ACC112 (cell line): ENCODE data around the gene PRKD1.
"Not testable (repeated sequence)": the region's sequence is repeated elsewhere in the genome, so short reads cannot be mapped to it uniquely, and the experiment has no call there.

Source experiments
- H2AFZ ChIP-seq: fragments of 200-600 bp; sonication (generic); one replicate; pipeline ENCODE4 v1.6.0; 2017; ENCODE audit warnings: antibody characterized with exemption, low read length; ENCODE audit not compliant: unreplicated experiment
- H3K27ac ChIP-seq: fragments of 200-600 bp; sonication (generic); 2 replicates; pipeline ENCODE4 v1.5.1; 2014; ENCODE audit warnings: low read depth, mild to moderate bottlenecking, antibody characterized with exemption, low read length, moderate library complexity
- H3K27me3 ChIP-seq: fragments of 200-600 bp; sonication (generic); 2 replicates; pipeline ENCODE4 v1.6.1; 2014; ENCODE audit warnings: mild to moderate bottlenecking, antibody characterized with exemption, low read length, moderate library complexity, mixed read lengths; ENCODE audit not compliant: insufficient read depth
- H3K36me3 ChIP-seq: fragments of 200-600 bp; sonication (generic); 2 replicates; pipeline ENCODE4 v1.6.1; 2016; ENCODE audit warnings: mild to moderate bottlenecking, antibody characterized with exemption, low read length, moderate library complexity, mixed read lengths; ENCODE audit not compliant: insufficient read depth
- H3K4me1 ChIP-seq: fragments of 200-600 bp; sonication (generic); one replicate; pipeline ENCODE4 v1.6.1; 2016; ENCODE audit warnings: low read length, mixed read lengths; ENCODE audit not compliant: insufficient read depth, unreplicated experiment, control insufficient read depth
- H3K4me3 ChIP-seq: fragments of 200-600 bp; sonication (generic); 2 replicates; pipeline ENCODE4 v1.5.1; 2014; ENCODE audit warnings: mild to moderate bottlenecking, low read depth, low read length
- H3K79me2 ChIP-seq: fragments of 200-600 bp; sonication (generic); one replicate; pipeline ENCODE4 v1.6.0; 2016; ENCODE audit warnings: low read length; ENCODE audit not compliant: control insufficient read depth, unreplicated experiment, insufficient read depth

PRKD1 gene

DNA sequence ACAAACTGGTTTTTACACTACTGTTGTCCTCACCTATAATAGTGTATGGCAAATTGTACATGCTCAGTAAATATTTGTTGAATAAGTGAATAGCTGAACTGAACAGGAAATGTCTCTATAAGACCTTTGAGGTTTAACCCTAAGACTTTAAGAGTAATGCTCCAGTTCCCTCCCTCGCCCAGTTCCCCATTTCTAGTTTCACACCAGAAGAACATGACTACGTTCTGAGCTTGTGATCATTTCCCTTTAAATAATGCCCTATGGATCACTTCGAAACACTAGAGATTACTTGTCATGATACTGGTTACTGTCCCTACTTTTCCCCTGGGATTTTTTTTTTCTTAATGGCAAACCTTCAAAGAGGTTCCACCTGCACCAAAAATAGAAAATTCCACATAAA is 69.3 kb downstream of the PRKD1 start:
- no peak overlapping the region for H3K4me3 ChIP-seq
- H3K27ac ChIP-seq: no peak overlapping the region
- no peaks in the 10 kb centered on the region for H3K27me3 ChIP-seq
- 0 out of 2 replicates have a peak, but pooled peaks cover 3% of the 10 kb centered on the region for H3K36me3 ChIP-seq
- no peak overlapping the region for H2AFZ ChIP-seq
- H3K4me1 ChIP-seq: no peaks in the 10 kb centered on the region
- no peaks in the 10 kb centered on the region for H3K79me2 ChIP-seq

DNA sequence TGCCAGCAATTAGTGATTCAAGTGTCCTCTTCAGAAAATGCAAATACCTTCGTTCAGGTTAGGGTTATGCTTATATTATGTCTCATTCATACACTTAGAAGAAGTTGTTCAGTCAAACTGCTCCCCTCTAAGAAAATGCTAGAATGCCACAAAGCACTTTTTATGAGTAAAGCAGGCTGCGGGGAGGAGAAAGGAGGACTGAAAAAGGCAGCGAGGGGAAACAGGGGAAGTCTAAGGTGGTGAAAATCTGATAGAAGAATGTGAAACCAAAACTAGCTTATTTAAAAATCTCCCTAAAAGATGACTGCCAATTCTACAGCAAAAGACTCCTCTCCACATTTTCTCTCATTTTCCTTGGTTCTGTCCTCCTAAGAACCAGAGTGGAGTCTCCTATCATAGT is 70.1 kb downstream of the PRKD1 start:
- no peak overlapping the region for H2AFZ ChIP-seq
- H3K27me3 ChIP-seq: no peaks in the 10 kb centered on the region
- no peaks in the 10 kb centered on the region for H3K4me1 ChIP-seq
- no peak overlapping the region for H3K4me3 ChIP-seq
- H3K27ac ChIP-seq: no peak overlapping the region
- 0 out of 2 replicates have a peak, but pooled peaks cover 3% of the 10 kb centered on the region for H3K36me3 ChIP-seq
- H3K79me2 ChIP-seq: no peaks in the 10 kb centered on the region

DNA sequence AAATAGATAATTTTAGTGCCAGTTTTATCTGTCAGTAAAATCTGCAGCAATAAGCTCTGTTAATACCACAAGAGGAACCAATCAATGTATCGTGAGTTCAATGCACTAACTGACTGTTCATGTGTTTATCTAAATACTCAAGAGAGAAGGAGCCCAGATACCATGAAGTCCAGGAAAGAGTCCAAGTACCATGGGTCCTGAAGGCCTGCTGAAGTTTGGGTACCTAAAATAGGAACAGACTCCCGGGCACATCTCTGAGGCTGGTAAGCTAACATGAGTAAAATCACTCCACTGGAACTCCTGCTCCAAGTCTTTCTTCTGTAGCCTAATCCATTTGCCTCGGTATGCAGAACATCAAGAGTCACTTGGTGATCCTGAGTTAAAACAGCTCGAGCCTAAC is 71.1 kb downstream of the PRKD1 start:
- Histone ChIP-seq H3K4me1 (no peaks in the 10 kb centered on the region), H2AFZ (no peak overlapping the region), H3K4me3 (no peak overlapping the region), H3K27ac (no peak overlapping the region), H3K36me3 (0 out of 2 replicates have a peak, but pooled peaks cover 3% of the 10 kb centered on the region), H3K27me3 (no peaks in the 10 kb centered on the region), H3K79me2 (peaks cover 3% of the 10 kb centered on the region)

DNA sequence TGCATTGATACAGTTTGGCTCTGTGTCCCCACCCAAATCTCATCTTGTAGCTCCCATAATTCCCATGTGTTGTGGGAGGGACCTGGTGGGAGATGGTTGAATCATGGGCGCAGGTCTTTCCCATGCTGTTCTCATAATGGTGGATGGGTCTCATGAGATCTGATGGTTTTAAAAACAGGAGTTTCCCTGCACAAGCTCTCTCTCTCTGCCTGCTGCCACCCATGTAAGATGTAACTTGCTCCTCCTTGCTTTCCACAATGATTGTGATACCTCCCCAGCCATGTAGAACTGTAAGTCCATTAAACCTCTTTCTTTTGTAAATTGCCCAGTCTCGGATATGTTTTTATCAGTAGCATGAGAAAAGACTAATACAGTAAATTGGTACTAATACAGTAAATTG is 74.0 kb downstream of the PRKD1 start:
- not testable (repeated sequence) for H3K4me3 ChIP-seq, H3K27ac ChIP-seq, H3K27me3 ChIP-seq, H3K4me1 ChIP-seq, H2AFZ ChIP-seq, H3K36me3 ChIP-seq
- H3K79me2 ChIP-seq: peaks cover 24% of the 10 kb centered on the region

DNA sequence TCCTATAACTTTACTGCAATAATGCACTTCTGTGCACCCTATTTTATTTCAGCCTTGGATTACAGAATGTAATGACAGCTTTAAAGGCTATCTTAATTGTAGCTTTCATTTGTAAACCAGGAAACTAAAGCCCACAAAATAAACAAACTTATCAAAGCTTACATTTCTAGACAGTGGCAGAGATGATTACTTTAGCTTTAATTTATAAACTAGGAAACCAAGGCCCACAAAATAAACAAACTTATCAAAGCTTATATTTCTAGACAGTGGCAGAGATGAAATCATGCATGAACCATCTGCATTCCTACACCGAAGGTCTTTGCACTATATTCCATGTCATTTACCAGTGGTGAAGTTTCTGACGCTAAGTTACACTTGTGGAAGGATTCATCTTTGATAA is 74.4 kb downstream of the PRKD1 start:
- H3K36me3 ChIP-seq: 0 out of 2 replicates have a peak, but pooled peaks cover 3% of the 10 kb centered on the region
- peaks cover 27% of the 10 kb centered on the region for H3K79me2 ChIP-seq
- no peak overlapping the region for H3K4me3 ChIP-seq
- H2AFZ ChIP-seq: no peak overlapping the region
- H3K27ac ChIP-seq: no peak overlapping the region
- H3K27me3 ChIP-seq: no peaks in the 10 kb centered on the region
- no peaks in the 10 kb centered on the region for H3K4me1 ChIP-seq

DNA sequence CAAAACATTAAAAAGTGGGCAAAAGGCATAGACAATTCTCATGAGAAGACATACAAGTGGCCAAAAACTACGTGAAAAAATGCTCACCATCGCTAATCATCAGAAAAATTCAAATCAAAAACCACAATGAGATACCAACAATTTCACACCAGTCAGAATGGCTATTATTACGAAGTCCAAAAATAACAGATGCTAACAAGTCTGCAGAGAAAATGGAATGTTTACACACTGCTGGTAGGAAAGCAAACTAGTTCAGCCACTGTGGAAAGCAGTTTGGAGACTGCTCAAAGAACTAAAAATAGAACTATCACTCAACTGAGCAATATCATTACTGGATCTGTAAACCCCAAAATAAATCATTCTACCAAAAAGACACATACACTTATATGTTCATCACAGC is 76.2 kb downstream of the PRKD1 start:
- Histone ChIP-seq H3K27me3 (no peaks in the 10 kb centered on the region), H3K4me1 (no peaks in the 10 kb centered on the region), H3K27ac (no peak overlapping the region), H3K36me3 (0 out of 2 replicates have a peak, but pooled peaks cover 3% of the 10 kb centered on the region), H3K4me3 (no peak overlapping the region), H3K79me2 (peaks cover 41% of the 10 kb centered on the region), H2AFZ (no peak overlapping the region)

DNA sequence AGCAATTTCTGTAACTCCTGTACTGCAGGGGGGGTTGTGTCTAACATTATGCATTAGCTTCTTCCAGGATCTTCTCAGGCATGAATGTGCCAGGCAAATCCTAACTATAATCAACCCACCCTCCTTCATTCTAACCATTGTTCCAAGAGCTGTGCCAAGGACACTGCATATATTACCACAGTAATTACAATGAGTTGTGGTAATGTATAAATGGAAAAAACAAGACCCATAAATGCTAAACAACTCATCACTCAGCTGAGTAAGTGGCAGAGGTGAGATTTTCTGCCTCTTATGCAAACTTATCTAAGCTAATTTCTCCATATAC is 80.6 kb downstream of the PRKD1 start:
- peaks cover 5% of the 10 kb centered on the region; the same call in 1 of the 2 replicates for H3K36me3 ChIP-seq

DNA sequence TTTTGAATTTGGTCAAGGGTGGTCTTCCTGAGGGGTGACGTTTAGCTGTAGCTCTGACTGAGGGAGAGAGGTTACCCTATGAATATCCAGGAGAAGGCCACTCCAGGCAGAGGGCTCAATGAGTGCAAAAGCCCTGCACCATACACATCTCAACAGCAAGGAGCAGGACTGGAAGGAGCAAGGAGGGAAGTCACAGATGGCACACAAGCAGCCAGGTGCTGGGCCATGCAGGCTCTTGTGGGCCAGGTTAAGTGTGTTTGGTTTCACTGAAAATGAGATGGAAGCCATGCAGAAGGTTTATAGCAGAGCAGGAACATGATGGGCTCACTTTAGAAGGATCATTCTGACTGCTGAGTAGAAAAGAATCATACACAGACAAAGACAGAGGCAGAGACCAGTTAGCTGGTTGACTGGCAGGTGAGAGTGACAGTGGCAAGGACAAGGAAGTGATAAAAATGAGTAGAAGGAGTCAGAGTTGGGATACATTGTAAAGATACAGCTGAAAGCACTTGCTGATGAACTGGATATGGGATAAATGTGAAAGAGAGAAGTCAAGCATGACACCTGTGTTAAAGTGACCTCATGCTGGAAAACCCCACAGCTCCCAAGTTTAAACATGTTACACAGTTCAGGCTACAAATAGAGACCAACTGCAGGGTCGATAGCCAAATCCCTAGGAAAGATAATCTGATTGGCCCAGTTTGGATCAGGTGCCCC is 81.2 kb downstream of the PRKD1 start:
- Histone ChIP-seq H2AFZ (no peak overlapping the region), H3K36me3 (peaks cover 5% of the 10 kb centered on the region; the same call in 1 of the 2 replicates), H3K27me3 (no peaks in the 10 kb centered on the region), H3K4me3 (no peak overlapping the region), H3K4me1 (no peaks in the 10 kb centered on the region), H3K27ac (no peak overlapping the region), H3K79me2 (peaks cover 40% of the 10 kb centered on the region)

More for the DNA sequence above, 80.6 kb downstream of the PRKD1 start:
- no peak overlapping the region for H3K27ac ChIP-seq
- H3K4me1 ChIP-seq: no peaks in the 10 kb centered on the region
- H2AFZ ChIP-seq: no peak overlapping the region
- H3K27me3 ChIP-seq: no peaks in the 10 kb centered on the region
- no peak overlapping the region for H3K4me3 ChIP-seq
- peaks cover 44% of the 10 kb centered on the region for H3K79me2 ChIP-seq

DNA sequence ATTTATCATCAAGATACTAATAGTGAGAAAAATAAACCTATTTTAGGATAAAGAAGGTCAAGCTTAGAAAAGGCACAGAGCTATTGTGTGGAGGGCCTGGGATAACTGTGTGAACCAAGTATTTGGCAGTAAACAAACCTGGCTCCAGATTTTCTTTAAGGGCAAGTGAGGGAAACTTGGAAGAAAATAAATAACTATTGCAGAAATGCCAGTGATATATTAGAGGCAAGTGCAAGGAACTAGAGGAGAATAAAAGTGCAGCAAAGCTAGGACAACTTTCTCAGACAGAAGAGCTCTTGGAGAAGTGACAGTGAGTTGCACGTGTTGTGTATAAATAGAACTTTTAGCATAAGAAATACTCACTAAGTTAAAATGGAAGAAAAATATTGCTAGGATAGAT is 83.7 kb downstream of the PRKD1 start:
- H2AFZ ChIP-seq: no peak overlapping the region
- no peak overlapping the region for H3K4me3 ChIP-seq
- peaks cover 7% of the 10 kb centered on the region for H3K36me3 ChIP-seq
- no peaks in the 10 kb centered on the region for H3K4me1 ChIP-seq
- no peaks in the 10 kb centered on the region for H3K27me3 ChIP-seq
- H3K79me2 ChIP-seq: peaks cover 22% of the 10 kb centered on the region
- H3K27ac ChIP-seq: no peak overlapping the region

DNA sequence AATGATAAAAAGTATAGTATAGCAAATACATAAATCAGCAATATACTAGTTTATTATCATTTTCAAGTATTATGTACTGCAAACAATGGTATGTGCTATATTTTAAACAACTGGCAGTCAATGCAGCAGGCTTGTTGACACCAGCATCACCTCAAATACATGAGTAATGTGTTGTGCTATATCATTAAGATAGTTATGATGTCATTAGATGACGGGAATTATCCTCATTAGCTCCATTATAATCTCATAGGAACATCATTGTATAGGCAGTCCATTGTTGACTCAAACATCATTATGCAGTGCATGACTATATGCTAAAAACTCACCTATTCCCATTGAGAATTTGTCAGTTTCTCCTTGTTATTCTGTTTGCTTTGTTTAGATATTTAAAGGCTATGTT is 85.4 kb downstream of the PRKD1 start:
- Histone ChIP-seq H3K27ac (no peak overlapping the region), H3K27me3 (no peaks in the 10 kb centered on the region), H2AFZ (no peak overlapping the region), H3K4me3 (no peak overlapping the region), H3K79me2 (peaks cover 14% of the 10 kb centered on the region), H3K36me3 (peaks cover 11% of the 10 kb centered on the region), H3K4me1 (no peaks in the 10 kb centered on the region)

DNA sequence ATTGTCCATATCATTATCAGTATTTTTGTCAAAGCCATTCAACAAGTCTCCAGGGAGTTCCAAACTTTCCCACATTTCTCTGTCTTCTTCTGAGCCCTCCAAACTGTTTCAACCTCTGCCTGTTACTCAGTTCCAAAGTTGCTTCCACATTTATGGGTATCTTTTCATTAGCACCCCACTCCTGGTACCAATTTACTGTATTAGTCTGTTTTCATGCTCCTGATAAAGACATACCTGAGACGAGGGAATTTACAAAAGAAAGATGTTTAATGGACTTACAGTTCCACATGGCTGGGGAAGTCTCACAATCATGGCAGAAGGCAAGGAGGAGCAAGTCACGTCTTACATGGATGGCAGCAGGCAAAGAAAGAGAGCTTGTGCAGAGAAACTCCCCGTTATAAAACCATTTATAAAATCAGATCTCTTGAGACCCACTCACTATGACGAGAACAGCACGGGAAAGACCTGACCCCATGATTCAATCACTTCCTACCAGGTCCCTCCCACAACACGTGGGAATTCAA is 87.2 kb downstream of the PRKD1 start:
- not testable (repeated sequence) for H3K27me3 ChIP-seq, H2AFZ ChIP-seq, H3K4me1 ChIP-seq, H3K4me3 ChIP-seq, H3K27ac ChIP-seq
- H3K79me2 ChIP-seq: peaks cover 15% of the 10 kb centered on the region
- H3K36me3 ChIP-seq: peaks cover 11% of the 10 kb centered on the region
